Activated CD8-positive, alpha-beta memory T cell treated with anti-CD3 and anti-CD28 coated beads, Interleukin-2, amount 50 U/mL, for 48 hours (primary cell): Measurements from ENCODE around the gene AKT1S1.
"Not testable (repeated sequence)": the region's sequence is repeated elsewhere in the genome, so short reads cannot be mapped to it uniquely, and the experiment has no call there.

Experiments
- DNase-seq: peaks from one replicate; pipeline ENCODE4 v3.0.0-alpha.2; 2020

The AKT1S1 gene

GRCh38 chr19:49833599-49833998 lies 43.6 kb downstream of the AKT1S1 start:
- no peak for DNase-seq

GRCh38 chr19:49832556-49832955 lies 44.6 kb downstream of the AKT1S1 start:
- no peak for DNase-seq

- no peak for DNase-seq
Measured at GRCh38 chr19:49831592-49831991, 45.6 kb downstream of the AKT1S1 start.

- no peak for DNase-seq
Measured at GRCh38 chr19:49830766-49831165, 46.4 kb downstream of the AKT1S1 start.

GRCh38 chr19:49829721-49830120 lies 47.4 kb downstream of the AKT1S1 start:
- DNase-seq = no peak

GRCh38 chr19:49829200-49829599 lies 48.0 kb downstream of the AKT1S1 start:
- no peak for DNase-seq

- no peak for DNase-seq
Measured at GRCh38 chr19:49827034-49827433, 50.1 kb downstream of the AKT1S1 start.

GRCh38 chr19:49824662-49825061 lies 52.5 kb downstream of the AKT1S1 start:
- no peak for DNase-seq

- DNase-seq = no peak
Measured at GRCh38 chr19:49823472-49823871, 53.7 kb downstream of the AKT1S1 start.

GRCh38 chr19:49820125-49820524 lies 57.0 kb downstream of the AKT1S1 start:
- no peak for DNase-seq

- DNase-seq = not testable (repeated sequence)
Measured at GRCh38 chr19:49819452-49820115, 57.6 kb downstream of the AKT1S1 start.
